IMR-90 (cell line): ENCODE results near the gene RUNX3.

Experiments
- CEBPB ChIP-seq: IDR thresholded peaks from 2 replicates; pipeline ENCODE4 v1.6.1; 2012; ENCODE audit warnings: low read depth, low read length, improper control_type of control experiment
- RAD21 ChIP-seq: IDR thresholded peaks from 2 replicates; pipeline ENCODE4 v1.6.1; 2012; ENCODE audit warnings: low read length, improper control_type of control experiment
- RFX5 ChIP-seq: IDR thresholded peaks from 2 replicates; pipeline ENCODE4 v1.8.0; 2012; ENCODE audit warnings: low read depth, mild to moderate bottlenecking, low read length, moderate library complexity
- TF ChIP-seq, protein P1 (sequence below): conservative IDR thresholded peaks from 2 replicates; pipeline ENCODE4 v1.5.1; 2012; ENCODE audit warnings: mild to moderate bottlenecking, low read depth, low read length, improper control_type of control experiment

DNA sequence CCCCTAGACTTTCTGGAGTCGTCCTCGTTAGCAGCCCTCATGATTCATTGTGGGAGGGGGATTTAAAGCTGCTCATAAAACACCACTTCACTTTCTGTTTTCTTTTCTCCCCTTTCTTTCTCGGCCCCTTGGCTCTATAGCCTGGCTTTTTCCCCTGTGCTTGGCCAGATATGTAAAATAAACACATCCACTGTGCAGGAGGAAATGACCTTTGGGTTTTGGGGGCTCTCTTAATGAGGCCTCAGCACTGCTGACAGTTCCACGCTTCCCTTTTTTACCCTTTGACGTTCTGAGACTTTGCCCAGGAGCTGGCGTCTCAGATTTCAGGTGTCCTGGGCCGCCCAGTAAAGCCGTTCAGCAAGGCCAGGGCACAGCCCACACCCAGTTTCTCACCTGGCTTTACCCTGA lies 65.7 kb downstream of the RUNX3 start:
- TF ChIP-seq, protein P1, sequence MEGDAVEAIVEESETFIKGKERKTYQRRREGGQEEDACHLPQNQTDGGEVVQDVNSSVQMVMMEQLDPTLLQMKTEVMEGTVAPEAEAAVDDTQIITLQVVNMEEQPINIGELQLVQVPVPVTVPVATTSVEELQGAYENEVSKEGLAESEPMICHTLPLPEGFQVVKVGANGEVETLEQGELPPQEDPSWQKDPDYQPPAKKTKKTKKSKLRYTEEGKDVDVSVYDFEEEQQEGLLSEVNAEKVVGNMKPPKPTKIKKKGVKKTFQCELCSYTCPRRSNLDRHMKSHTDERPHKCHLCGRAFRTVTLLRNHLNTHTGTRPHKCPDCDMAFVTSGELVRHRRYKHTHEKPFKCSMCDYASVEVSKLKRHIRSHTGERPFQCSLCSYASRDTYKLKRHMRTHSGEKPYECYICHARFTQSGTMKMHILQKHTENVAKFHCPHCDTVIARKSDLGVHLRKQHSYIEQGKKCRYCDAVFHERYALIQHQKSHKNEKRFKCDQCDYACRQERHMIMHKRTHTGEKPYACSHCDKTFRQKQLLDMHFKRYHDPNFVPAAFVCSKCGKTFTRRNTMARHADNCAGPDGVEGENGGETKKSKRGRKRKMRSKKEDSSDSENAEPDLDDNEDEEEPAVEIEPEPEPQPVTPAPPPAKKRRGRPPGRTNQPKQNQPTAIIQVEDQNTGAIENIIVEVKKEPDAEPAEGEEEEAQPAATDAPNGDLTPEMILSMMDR, result no peak
- no peak for TF ChIP-seq RFX5
- TF ChIP-seq CEBPB, result no peak
- no peak for TF ChIP-seq RAD21
